ENCODE measurements around the gene FGD5.

- TF ChIP-seq CTCF (conservative IDR thresholded peaks at IDR 0.05; ENCODE audit: low read depth, low read length): no peak
- TF ChIP-seq EZH2 (IDR thresholded peaks at IDR 0.05; ENCODE audit: borderline replicate concordance, low read depth, low read length, poor library complexity, severe bottlenecking): no peak
Observed at GRCh38 chr3:14804835-14805780, 13.7 kb upstream of the FGD5 start.

Data from A673 (cell line).